A204.1 (cell line): ENCODE data around the gene GABRR2.
"Not testable (repeated sequence)": the region's sequence is repeated elsewhere in the genome, so short reads cannot be mapped to it uniquely, and the experiment has no call there.

Experiments
- FAIRE-seq: peaks from 2 replicates; lab custom pipeline; 2012; peaks lifted over from hg19 to GRCh38; lab: Jason Lieb, UNC

Gene GABRR2

GRCh38 chr6:89323511-89323971, 8.4 kb upstream of the GABRR2 start:
- FAIRE-seq, result no peak

GRCh38 chr6:89321131-89321970, 6.3 kb upstream of the GABRR2 start:
- no peak for FAIRE-seq

GRCh38 chr6:89320012-89320559, 5.0 kb upstream of the GABRR2 start:
- FAIRE-seq, result no peak

- FAIRE-seq, result no peak
These were observed 2.0 kb upstream of the GABRR2 start for GRCh38 chr6:89317067-89317466.

- no peak for FAIRE-seq
These were observed 407 bp downstream of the GABRR2 start for GRCh38 chr6:89314692-89315091.

GRCh38 chr6:89313006-89313405, 2.1 kb downstream of the GABRR2 start:
- no peak for FAIRE-seq

- FAIRE-seq, result no peak
These were observed 3.1 kb downstream of the GABRR2 start for GRCh38 chr6:89311853-89312531.

- FAIRE-seq, result no peak
These were observed 3.6 kb downstream of the GABRR2 start for GRCh38 chr6:89311530-89311852.

- no peak for FAIRE-seq
These were observed 4.2 kb downstream of the GABRR2 start for GRCh38 chr6:89310929-89311328.

GRCh38 chr6:89308525-89309395, 6.3 kb downstream of the GABRR2 start:
- FAIRE-seq, result no peak

- FAIRE-seq, result not testable (repeated sequence)
These were observed 10.6 kb downstream of the GABRR2 start for GRCh38 chr6:89304517-89304916.

GRCh38 chr6:89302936-89303335, 12.2 kb downstream of the GABRR2 start:
- FAIRE-seq, result no peak

- FAIRE-seq, result no peak
These were observed 12.8 kb downstream of the GABRR2 start for GRCh38 chr6:89302195-89302770.

GRCh38 chr6:89301586-89302194, 13.4 kb downstream of the GABRR2 start:
- no peak for FAIRE-seq

GRCh38 chr6:89299466-89299850, 15.6 kb downstream of the GABRR2 start:
- no peak for FAIRE-seq

- FAIRE-seq, result no peak
These were observed 16.2 kb downstream of the GABRR2 start for GRCh38 chr6:89298680-89299465.

GRCh38 chr6:89297695-89298351, 17.3 kb downstream of the GABRR2 start:
- FAIRE-seq, result no peak

- no peak for FAIRE-seq
These were observed 19.1 kb downstream of the GABRR2 start for GRCh38 chr6:89295981-89296380.

GRCh38 chr6:89295116-89295515, 20.0 kb downstream of the GABRR2 start:
- not testable (repeated sequence) for FAIRE-seq

- no peak for FAIRE-seq
These were observed 23.8 kb downstream of the GABRR2 start for GRCh38 chr6:89291256-89291819.
